A673 (cell line): ENCODE results near the gene HEMK1. TPM values are rescaled to one million over a fixed set of nuclear protein-coding genes. Genes with fewer than 3 reads are reported as not detected.

ENCODE experiments used
- BruUV-seq: library from RNA; stranded (reverse); fragments of 400-500 nt; replicated peaks from 2 replicates; lab custom pipeline; 2021; lab: Mats Ljungman, UMichigan
- CTCF ChIA-PET: fragments of 300-600 bp; sonication (Branson Sonifier 250); formaldehyde crosslinking; loops from one replicate; lab custom pipeline; 2022; ENCODE audit warnings: antibody characterized with exemption; lab: Charles Lee
- POLR2A ChIA-PET: fragments of 300-600 bp; sonication (Branson Sonifier 250); formaldehyde crosslinking; loops from one replicate; lab custom pipeline; 2022; ENCODE audit warnings: antibody characterized with exemption; ENCODE audit not compliant: low non-redundant PET; lab: Charles Lee
- DNase-seq: peaks from one replicate; pipeline ENCODE4 v3.0.0-alpha.2; 2015; ENCODE audit warnings: low spot score
- H3K27ac ChIP-seq: fragments of 200-600 bp; sonication (generic); 2 replicates; pipeline ENCODE4 v1.5.1; 2016; ENCODE audit warnings: mixed run types, low read depth, mild to moderate bottlenecking, mixed read lengths, antibody characterized with exemption, low read length; ENCODE audit not compliant: poor library complexity, severe bottlenecking
- H3K27me3 ChIP-seq: fragments of 200-600 bp; sonication (generic); replicated peaks from 2 replicates; pipeline ENCODE4 v1.6.1; 2017; ENCODE audit warnings: mixed run types, low read depth, mild to moderate bottlenecking, mixed read lengths, antibody characterized with exemption, low read length; ENCODE audit not compliant: insufficient read depth, poor library complexity
- H3K36me3 ChIP-seq: fragments of 200-600 bp; sonication (generic); 2 replicates; pipeline ENCODE4 v1.6.1; 2016; ENCODE audit warnings: mixed run types, mild to moderate bottlenecking, mixed read lengths, antibody characterized with exemption, low read length; ENCODE audit not compliant: insufficient read depth, poor library complexity, severe bottlenecking
- H3K4me1 ChIP-seq: fragments of 200-600 bp; sonication (generic); 2 replicates; pipeline ENCODE4 v1.6.1; 2017; ENCODE audit warnings: mixed run types, mild to moderate bottlenecking, mixed read lengths, antibody characterized with exemption, low read length; ENCODE audit not compliant: insufficient read depth, poor library complexity, severe bottlenecking
- H3K4me3 ChIP-seq: fragments of 200-600 bp; sonication (generic); 2 replicates; pipeline ENCODE4 v1.5.1; 2016; ENCODE audit warnings: low read depth, mixed run types, mild to moderate bottlenecking, mixed read lengths, low read length; ENCODE audit not compliant: poor library complexity, severe bottlenecking
- H3K9me3 ChIP-seq: fragments of 200-600 bp; sonication (generic); 2 replicates; pipeline ENCODE4 v1.6.1; 2016; ENCODE audit warnings: mixed run types, low read depth, mild to moderate bottlenecking, mixed read lengths, antibody characterized with exemption, low read length; ENCODE audit not compliant: poor library complexity, severe bottlenecking
- CTCF ChIP-seq: fragments of 300-800, 200-600 bp; sonication (generic); conservative IDR thresholded peaks from 2 replicates; pipeline ENCODE4 v1.5.1; 2017; ENCODE audit warnings: low read depth, mild to moderate bottlenecking, antibody characterized with exemption, low read length, moderate library complexity, mixed read lengths
- EZH2 ChIP-seq: fragments of 200-600 bp; sonication (generic); IDR thresholded peaks from 2 replicates; pipeline ENCODE4 v1.6.1; 2017; ENCODE audit warnings: borderline replicate concordance, low read depth, mild to moderate bottlenecking, mixed read lengths, antibody characterized with exemption, low read length; ENCODE audit not compliant: poor library complexity, severe bottlenecking
- intact Hi-C: fragments of 100-400 bp; cut with micrococcal nuclease; formaldehyde crosslinking; loops from one replicate; pipeline ENCODE4 v1.10.0; 2022; ENCODE audit not compliant: unreplicated experiment
- total RNA-seq: library from RNA; stranded (reverse); gene quantifications from 2 replicates; pipeline ENCODE4 v1.2.3, GENCODE V29; 2021

HEMK1 gene
- total RNA-seq, 1 experiment from 2014 or later, result 5.7 TPM

DNA sequence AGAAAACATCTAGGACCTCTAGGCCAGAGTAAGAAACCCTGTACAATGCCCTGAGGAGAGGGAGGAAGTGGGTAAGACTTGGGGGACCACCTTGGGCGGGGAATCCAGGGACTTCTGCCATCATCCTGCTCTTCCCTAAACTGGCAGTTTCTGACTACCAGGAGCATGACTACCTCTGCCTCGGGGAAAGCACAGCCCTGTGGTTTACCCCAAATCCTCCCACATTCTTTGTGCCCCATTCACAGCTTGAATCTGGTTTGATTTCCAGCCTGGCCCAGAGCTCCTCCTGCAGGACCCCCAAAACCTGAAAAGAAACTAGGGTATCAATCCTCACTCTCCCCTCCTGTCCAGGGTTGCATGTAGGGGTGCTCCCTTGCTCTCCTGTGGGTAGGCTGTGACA, 6.5 kb upstream of the HEMK1 start:
- no peaks in the 10 kb centered on the region for H3K36me3 ChIP-seq
- intact Hi-C loops, result no loop called here
- CTCF ChIA-PET, result no interaction called here
- no peak overlapping the region for H3K27ac ChIP-seq
- no peak for DNase-seq
- no peak overlapping the region for H3K4me3 ChIP-seq
- no peak for TF ChIP-seq EZH2
- no peak for TF ChIP-seq CTCF
- POLR2A ChIA-PET, result no interaction called here
- H3K4me1 ChIP-seq, result no peaks in the 10 kb centered on the region
- no TSS peak for BruUV-seq
- no peaks in the 10 kb centered on the region for H3K9me3 ChIP-seq
- no peaks in the 10 kb centered on the region for H3K27me3 ChIP-seq

GRCh38 chr3:50563867-50564266, 5.5 kb upstream of the HEMK1 start:
- Histone ChIP-seq H3K27ac (no peak overlapping the region), H3K4me1 (no peaks in the 10 kb centered on the region), H3K27me3 (no peaks in the 10 kb centered on the region), H3K36me3 (no peaks in the 10 kb centered on the region), H3K9me3 (no peaks in the 10 kb centered on the region), H3K4me3 (no peak overlapping the region)
- no peak for TF ChIP-seq EZH2
- TF ChIP-seq CTCF, result no peak
- ChIA-PET POLR2A (no interaction called here), CTCF (no interaction called here)
- BruUV-seq, result no TSS peak
- DNase-seq, result no peak
- intact Hi-C loops, result no loop called here

- Histone ChIP-seq H3K27ac (no peak overlapping the region), H3K4me1 (no peaks in the 10 kb centered on the region), H3K36me3 (no peaks in the 10 kb centered on the region), H3K9me3 (no peaks in the 10 kb centered on the region), H3K4me3 (no peak overlapping the region), H3K27me3 (no peaks in the 10 kb centered on the region)
- CTCF ChIA-PET, result no interaction called here
- POLR2A ChIA-PET, result no interaction called here
- no peak for DNase-seq
- intact Hi-C loops, result no loop called here
- no peak for TF ChIP-seq EZH2
- no peak for TF ChIP-seq CTCF
- BruUV-seq, result no TSS peak
These were observed 5.0 kb upstream of the HEMK1 start for GRCh38 chr3:50564321-50564720.
